HL-60/S4 treated with phorbol 12-myristate 13-acetate at 8.2 ng/mL for 4 days and 3 days (cell line): Measurements from ENCODE around the gene SMCO3.

Experiments
- in situ Hi-C: fragments of 300-500 bp; cut with MboI; formaldehyde crosslinking; loops from 2 replicates; pipeline ENCODE4 v1.15.0; 2022; ENCODE audit warnings: low sequenced_read_pairs

Gene SMCO3

GRCh38 chr12:14833336-14833735 is 19.4 kb upstream of the SMCO3 start:
- in situ Hi-C loops = no loop called here

DNA sequence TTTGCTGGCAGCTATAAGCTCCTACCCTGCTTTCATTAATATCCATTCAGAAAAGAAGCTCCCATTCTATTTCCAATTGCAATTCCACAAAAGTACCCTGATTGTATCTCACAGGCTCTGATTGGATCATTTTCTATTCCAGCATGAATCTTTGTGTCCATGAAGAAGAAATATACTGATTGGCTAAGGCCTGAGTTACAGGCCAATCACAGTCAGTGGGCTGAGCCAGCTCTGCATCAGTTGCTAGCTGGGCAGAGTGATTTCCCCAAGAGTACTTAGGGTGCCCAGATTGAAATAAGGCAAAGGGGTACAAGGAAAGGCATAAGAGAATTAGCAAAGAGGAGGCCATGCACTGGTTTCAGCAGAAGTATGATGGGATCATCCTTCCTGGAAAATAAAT is 14.9 kb upstream of the SMCO3 start:
- in situ Hi-C loops = no loop called here

- in situ Hi-C loops = no loop called here
These were observed 13.1 kb upstream of the SMCO3 start for GRCh38 chr12:14827043-14827442.

- in situ Hi-C loops = no loop called here
These were observed 12.5 kb upstream of the SMCO3 start for GRCh38 chr12:14826491-14826890.

- in situ Hi-C loops = no loop called here
These were observed 11.3 kb upstream of the SMCO3 start for GRCh38 chr12:14825256-14825655.

DNA sequence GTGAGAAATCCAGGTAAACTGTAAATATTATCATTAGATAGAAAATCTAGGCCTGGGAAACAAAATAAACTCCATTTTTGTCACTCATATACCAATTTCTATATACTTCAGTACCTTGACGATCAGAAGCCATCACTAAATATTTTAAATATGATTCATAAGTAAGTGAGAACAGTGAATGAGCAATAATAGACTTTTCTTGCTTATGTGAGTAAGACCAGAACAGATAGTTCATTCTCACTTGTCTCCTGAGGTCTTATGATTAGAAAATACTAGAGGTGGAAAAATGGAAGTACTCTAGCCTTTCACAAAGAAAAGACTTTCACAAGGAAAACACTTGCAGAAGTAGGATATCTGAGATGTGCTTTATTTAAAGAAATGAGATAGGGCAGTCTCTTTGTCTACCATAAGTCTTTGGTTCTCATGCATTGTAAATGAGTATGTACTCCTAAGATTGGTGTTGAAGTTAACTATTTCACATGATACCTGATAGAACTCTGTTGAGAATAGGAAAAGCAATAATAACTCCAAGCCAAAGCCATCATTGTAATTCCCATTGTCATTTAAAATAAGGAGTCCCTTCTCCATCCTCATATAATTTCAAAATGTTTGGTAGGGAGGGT is 10.1 kb upstream of the SMCO3 start:
- in situ Hi-C loops = no loop called here

DNA sequence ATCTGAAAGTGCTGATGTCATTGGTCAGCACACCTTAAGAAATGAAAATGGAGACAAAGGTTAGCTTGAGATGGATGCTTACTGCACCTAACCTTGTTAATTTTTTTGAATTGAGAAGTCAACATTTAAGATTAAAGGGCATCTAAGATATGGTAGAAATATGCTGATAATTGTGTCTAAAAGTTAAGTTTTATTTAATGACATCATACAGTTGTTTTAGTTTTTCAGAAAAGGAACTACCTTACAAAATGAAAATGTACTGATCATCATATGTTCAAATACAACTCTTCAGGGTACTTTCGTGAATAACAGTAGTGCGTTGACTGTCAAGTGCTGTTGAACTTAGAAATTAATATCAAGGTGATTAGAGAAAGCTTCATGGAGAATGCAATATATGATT is 2.5 kb downstream of the SMCO3 start:
- in situ Hi-C loops = no loop called here

- in situ Hi-C loops = no loop called here
These were observed 3.0 kb downstream of the SMCO3 start for GRCh38 chr12:14810953-14811483.

DNA sequence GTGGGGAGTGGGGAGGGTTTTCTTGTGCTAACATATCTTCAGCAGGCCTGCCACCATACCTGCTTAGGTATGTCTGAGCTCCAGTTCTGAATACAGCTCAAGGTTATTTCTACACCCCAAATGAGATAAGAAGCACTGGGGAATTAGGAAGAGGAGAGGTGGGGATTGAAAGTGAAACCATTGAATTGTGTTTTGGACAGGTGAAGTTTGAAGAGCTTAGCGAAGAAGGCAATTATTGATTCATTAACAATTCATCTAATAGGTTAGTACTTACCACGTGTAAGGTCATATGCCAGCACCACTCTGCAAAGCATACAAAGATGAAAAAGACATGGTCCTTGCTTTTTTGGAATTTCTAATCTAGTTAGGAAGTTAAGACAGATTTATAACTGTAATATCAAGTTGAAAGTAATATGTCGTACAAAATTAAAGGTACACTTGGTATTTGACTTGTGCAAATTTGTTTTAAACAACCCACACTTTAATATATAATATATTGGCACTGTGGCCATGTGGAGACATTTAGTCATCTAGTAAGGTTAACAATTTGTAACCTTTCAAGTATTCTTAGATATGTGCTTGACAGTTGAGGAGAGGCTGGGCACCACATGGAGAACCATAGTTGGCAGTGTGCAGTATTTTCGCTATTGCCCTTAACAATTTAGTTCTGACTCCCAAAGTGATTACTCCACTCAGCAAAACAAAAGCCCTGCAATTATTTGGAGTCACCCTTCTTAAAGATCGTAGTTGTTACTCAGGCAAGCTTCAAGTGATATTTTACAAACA is 3.6 kb downstream of the SMCO3 start:
- in situ Hi-C loops = no loop called here

DNA sequence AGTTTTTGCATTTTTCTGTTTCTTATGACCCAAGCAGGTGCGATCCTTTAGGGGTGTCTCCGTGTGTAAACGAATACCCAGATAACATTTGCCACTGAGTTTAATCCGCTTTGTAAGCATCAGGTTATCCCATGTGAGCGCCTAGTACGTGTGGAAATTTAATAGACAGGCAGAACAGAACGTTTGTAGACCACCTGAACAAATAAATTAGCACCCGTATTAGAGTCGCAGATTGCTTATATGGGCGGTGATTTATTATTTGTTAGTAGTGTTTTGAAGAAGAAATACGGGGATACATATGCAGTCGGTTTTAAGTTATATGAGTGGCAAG is 10.2 kb downstream of the SMCO3 start:
- in situ Hi-C loops = no loop called here

GRCh38 chr12:14803011-14803829 is 10.8 kb downstream of the SMCO3 start, which contains the start of the genes C12orf60 and WBP11:
Gene C12orf60 (plus strand): TSS chr12:14803670. CDS start chr12:14822936, 19,266 bp downstream.
Gene WBP11 (minus strand): TSS chr12:14803478. CDS start chr12:14801383, 2,095 bp downstream.
- in situ Hi-C loops = no loop called here

DNA sequence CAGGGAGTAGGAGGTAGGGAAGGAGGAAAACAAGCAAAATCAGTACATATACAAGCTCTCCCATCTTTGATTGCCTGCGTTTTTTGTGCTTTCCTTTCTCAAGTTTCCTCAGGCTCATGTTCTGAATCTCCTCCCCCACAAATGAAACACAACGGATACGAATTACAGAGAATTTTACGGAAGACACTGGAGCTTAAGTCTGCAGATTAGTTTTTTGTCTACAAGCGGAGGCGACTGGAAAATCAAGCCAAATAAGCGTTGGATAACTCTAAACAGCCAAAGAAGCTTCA is 11.3 kb downstream of the SMCO3 start:
- in situ Hi-C loops = no loop called here

GRCh38 chr12:14802247-14802646 is 11.7 kb downstream of the SMCO3 start:
- in situ Hi-C loops = no loop called here

- in situ Hi-C loops = no loop called here
These were observed 18.9 kb downstream of the SMCO3 start for GRCh38 chr12:14795028-14795448.

GRCh38 chr12:14785568-14785967 is 28.4 kb downstream of the SMCO3 start:
- in situ Hi-C loops = no loop called here

DNA sequence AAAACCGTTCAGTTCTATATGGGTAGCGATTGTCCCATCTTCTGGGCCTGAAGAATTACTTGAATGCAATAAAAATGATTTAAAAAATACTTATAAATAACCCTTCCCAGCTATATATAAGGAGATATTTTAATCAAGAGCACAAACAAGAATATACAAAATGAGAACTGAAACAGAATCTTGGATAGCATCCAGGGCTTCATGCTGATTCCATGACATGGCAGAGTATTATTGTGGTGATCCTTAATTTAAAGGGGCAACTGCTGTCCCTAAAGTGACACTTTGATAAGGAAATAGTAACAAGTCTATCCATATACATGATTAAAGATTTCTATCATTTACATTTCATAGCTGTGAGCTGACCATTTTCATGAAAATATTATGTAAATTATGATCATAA is 29.5 kb downstream of the SMCO3 start:
- in situ Hi-C loops = no loop called here

DNA sequence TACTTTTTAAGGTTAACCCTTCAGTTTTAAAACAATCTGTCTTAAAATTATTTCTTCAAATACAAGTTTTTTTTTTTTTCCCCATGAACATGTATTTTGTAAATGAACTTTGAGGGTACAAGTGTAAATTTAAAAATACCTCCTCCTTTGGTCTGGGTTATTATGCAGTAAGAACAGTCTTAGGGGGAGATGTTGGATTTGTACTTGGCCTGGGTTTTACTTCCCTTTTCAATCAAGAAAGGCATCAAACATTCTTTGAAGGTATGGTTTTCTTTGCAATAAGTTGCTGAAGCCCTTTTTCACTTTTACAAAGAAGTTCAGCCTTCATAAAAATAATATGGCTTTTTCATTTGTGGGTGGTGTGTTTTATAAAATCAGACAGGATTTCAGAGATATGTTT is 31.2 kb downstream of the SMCO3 start:
- in situ Hi-C loops = no loop called here

DNA sequence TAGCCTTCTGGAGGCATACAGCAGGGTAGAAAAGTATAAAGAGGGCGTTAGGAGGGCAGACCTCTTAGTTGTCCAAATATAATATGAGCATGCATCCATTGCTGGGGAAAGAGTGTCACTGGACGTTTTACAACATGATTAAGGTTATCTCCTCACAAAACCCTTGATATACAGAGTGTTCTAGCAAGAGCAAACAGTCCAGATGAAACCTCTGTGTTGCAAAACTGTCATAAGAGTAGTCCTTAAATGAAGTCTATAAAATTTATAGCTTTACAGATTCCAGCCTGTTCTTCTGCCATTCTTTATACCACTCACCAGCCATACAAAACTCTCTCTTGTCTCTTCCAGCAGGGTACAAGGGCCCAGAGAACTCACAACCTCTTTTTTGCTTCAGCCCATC is 32.4 kb downstream of the SMCO3 start:
- in situ Hi-C loops = no loop called here

DNA sequence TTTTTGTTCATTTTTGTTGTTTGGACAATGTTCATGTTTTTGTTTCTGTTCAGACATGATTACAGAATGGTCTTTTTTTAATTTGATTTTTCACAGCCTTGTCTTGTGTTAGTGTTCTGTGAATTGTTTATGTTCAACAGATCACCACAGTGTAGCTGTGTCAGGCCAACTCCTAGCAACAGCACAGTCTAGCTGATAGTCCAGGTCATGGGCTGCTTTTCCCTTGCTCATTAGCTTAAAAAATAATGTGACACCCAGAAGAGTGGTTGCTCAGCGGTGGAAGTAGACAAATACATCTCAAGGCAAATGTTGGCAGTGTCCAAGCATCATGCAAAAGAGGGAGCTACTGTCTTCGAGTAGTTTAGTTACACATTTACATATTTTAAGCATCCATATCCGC is 33.1 kb downstream of the SMCO3 start:
- in situ Hi-C loops = no loop called here

GRCh38 chr12:14779834-14780233 is 34.1 kb downstream of the SMCO3 start:
- in situ Hi-C loops = no loop called here

- in situ Hi-C loops = no loop called here
These were observed 36.7 kb downstream of the SMCO3 start for GRCh38 chr12:14777271-14777670.
